Activated naive CD4-positive, alpha-beta T cell treated with anti-CD3 and anti-CD28 coated beads for 36 hours (primary cell): Measurements from ENCODE around the gene POLR3G. TPM values are rescaled to one million over a fixed set of nuclear protein-coding genes. Genes with fewer than 3 reads are reported as not detected.
A peak's percentile ranks its signal among the peaks of the same experiment; 100 is the strongest.

ENCODE experiments used
- CTCF ChIA-PET: fragments of 350-600 bp; sonication (Branson Sonifier 250); formaldehyde crosslinking; loops from one replicate; lab custom pipeline; 2021; ENCODE audit warnings: antibody characterized with exemption; lab: Charles Lee
- DNase-seq: peaks from one replicate; pipeline ENCODE4 v3.0.0-alpha.2; 2020
- H3K27ac Mint-ChIP-seq: one replicate; pipeline ENCODE4 v1.8.0; 2021; ENCODE audit warnings: mild to moderate bottlenecking, mixed read lengths
- H3K27me3 Mint-ChIP-seq: one replicate; pipeline ENCODE4 v1.8.0; 2021; ENCODE audit warnings: low read depth, mixed read lengths
- H3K36me3 Mint-ChIP-seq: one replicate; pipeline ENCODE4 v1.8.0; 2021; ENCODE audit warnings: low read depth, mixed read lengths
- H3K4me1 Mint-ChIP-seq: one replicate; pipeline ENCODE4 v1.8.0; 2021; ENCODE audit warnings: low read depth, mixed read lengths
- H3K4me3 Mint-ChIP-seq: one replicate; pipeline ENCODE4 v1.8.0; 2021; ENCODE audit warnings: mild to moderate bottlenecking, moderate library complexity, mixed read lengths
- H3K9me3 Mint-ChIP-seq: one replicate; pipeline ENCODE4 v1.8.0; 2021; ENCODE audit warnings: mixed read lengths
- intact Hi-C: fragments of 100-400 bp; cut with micrococcal nuclease; formaldehyde crosslinking; loops from one replicate; pipeline ENCODE4 v1.15.1; 2023
- total RNA-seq, 2 experiments: library from RNA; stranded (reverse); gene quantifications; one replicate each; pipeline ENCODE4 v1.2.3, GENCODE V29; 2021

POLR3G gene
- total RNA-seq, 2 experiments from 2014 or later, result 10.1 to 13.6 TPM

DNA sequence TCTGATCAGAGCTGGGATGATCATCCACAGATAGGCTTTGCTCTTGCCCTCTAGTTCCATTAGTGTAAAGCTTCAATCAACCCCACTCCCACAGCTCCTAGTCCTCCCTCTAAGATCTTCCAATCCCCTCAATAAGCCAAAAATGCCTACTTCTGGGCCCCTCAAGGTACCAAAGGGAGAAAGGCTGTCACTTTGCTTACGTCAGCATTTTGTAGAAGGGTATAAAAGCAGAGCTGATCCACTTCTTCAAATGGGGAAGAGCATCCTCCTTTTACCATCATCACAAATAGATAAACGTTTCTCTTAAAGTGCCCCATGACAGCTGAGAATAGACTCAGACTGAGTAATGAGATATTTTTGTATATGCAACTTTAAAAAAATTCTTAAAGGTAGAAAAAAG, 70.8 kb downstream of the POLR3G start:
- no peak for DNase-seq
- Mint-ChIP-seq H3K36me3 (no peaks in the 10 kb centered on the region), H3K4me3 (no peak overlapping the region), H3K9me3 (no peaks in the 10 kb centered on the region), H3K27me3 (peaks cover 26% of the 10 kb centered on the region), H3K27ac (no peak overlapping the region), H3K4me1 (no peaks in the 10 kb centered on the region)
- CTCF ChIA-PET, result no interaction called here
- intact Hi-C loops, result no loop called here

DNA sequence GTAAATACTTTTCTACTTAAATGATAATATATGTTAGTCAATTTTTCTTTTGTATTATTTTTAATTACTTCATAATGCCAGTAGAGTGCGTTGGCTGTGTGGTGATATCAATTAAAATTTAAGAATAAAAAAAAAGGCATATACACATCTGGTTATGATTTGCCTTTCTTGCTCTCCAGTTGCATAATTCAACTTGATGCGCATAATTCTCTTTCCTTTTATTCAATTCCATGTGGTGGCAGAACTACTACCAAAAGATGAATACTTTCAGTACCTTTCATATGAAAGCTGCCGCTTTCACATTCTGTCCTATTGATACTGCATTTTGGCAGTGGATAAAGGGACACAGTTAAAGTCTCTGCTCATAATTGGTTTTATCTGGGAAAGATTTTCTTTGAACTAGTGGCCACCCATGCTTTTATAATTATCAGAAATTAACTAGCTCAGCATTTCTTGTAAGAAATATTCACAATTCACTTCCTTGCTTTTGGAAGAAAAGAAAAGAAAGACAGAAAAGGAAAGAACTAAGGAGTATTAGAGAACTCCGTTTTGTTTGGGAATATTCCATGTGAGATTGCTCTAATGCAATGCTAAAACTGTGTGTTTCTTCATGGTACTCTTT, 71.7 kb downstream of the POLR3G start:
- no peak overlapping the region for H3K27ac Mint-ChIP-seq
- intact Hi-C loops, result no loop called here
- CTCF ChIA-PET, result no interaction called here
- no peak for DNase-seq
- H3K27me3 Mint-ChIP-seq, result peaks cover 27% of the 10 kb centered on the region
- H3K9me3 Mint-ChIP-seq, result no peaks in the 10 kb centered on the region
- no peaks in the 10 kb centered on the region for H3K36me3 Mint-ChIP-seq
- H3K4me1 Mint-ChIP-seq, result no peaks in the 10 kb centered on the region
- no peak overlapping the region for H3K4me3 Mint-ChIP-seq

- Mint-ChIP-seq H3K36me3 (no peaks in the 10 kb centered on the region), H3K27ac (no peak overlapping the region), H3K9me3 (no peaks in the 10 kb centered on the region), H3K4me1 (no peaks in the 10 kb centered on the region), H3K27me3 (peaks cover 30% of the 10 kb centered on the region), H3K4me3 (no peak overlapping the region)
- CTCF ChIA-PET, result no interaction called here
- DNase-seq, result no peak
- intact Hi-C loops, result no loop called here
Measured at GRCh38 chr5:90547072-90547536, 72.4 kb downstream of the POLR3G start.

GRCh38 chr5:90548069-90548593, 73.5 kb downstream of the POLR3G start:
- intact Hi-C loops, result no loop called here

DNA sequence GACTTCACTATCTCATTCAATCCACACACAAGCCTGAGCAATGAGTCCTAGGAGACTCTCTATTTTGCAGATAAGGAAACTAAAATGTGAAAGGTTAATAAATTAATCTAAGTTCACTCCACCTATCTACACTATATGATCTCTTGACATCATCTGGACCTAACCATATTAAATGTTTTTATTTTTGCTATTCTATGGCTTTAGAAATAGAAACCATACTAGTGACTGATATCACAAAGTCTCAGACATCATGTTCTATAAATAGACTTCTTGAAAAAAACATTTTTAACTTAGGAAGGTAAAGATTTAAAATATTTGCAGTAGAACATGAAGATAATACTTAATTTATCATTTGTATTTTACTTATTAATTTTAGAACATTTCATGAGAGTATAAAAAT, 74.6 kb downstream of the POLR3G start:
- Mint-ChIP-seq H3K4me3 (no peak overlapping the region), H3K27ac (no peak overlapping the region), H3K9me3 (no peaks in the 10 kb centered on the region), H3K4me1 (no peaks in the 10 kb centered on the region), H3K27me3 (peaks cover 35% of the 10 kb centered on the region), H3K36me3 (no peaks in the 10 kb centered on the region)
- CTCF ChIA-PET, result no interaction called here
- intact Hi-C loops, result no loop called here
- DNase-seq, result no peak

More at GRCh38 chr5:90548069-90548593, 73.5 kb downstream of the POLR3G start:
- CTCF ChIA-PET, result no interaction called here
- no peaks in the 10 kb centered on the region for H3K4me1 Mint-ChIP-seq
- no peak for DNase-seq
- H3K4me3 Mint-ChIP-seq, result no peak overlapping the region
- no peaks in the 10 kb centered on the region for H3K36me3 Mint-ChIP-seq
- H3K27ac Mint-ChIP-seq, result no peak overlapping the region
- no peaks in the 10 kb centered on the region for H3K9me3 Mint-ChIP-seq
- H3K27me3 Mint-ChIP-seq, result peaks cover 34% of the 10 kb centered on the region

- Mint-ChIP-seq H3K27me3 (peaks cover 38% of the 10 kb centered on the region), H3K9me3 (no peaks in the 10 kb centered on the region), H3K36me3 (no peaks in the 10 kb centered on the region), H3K4me1 (no peaks in the 10 kb centered on the region), H3K27ac (no peak overlapping the region), H3K4me3 (no peak overlapping the region)
- intact Hi-C loops, result no loop called here
- DNase-seq, result no peak
- CTCF ChIA-PET, result no interaction called here
Measured at GRCh38 chr5:90549729-90550275, 75.1 kb downstream of the POLR3G start.

DNA sequence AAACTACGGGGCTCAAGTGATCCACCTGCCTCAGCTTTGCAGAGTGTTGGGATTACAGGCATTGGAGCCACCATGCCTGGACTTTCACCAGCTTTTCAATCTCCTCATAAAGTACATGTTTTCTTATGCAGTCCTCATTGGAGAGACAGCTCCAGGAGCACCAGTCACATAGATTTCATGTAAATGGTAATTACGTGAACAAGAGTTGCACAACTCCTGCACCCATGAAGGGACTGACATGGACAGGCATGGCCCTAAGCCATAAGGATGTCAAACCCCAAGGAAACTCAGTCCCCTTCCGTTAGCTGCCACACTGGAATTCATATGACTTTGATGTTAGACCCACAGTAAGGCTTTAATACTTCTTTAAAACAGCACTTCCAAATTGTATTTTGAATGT, 76.3 kb downstream of the POLR3G start:
- Mint-ChIP-seq H3K27ac (no peak overlapping the region), H3K4me3 (no peak overlapping the region), H3K36me3 (no peaks in the 10 kb centered on the region), H3K4me1 (no peaks in the 10 kb centered on the region), H3K9me3 (no peaks in the 10 kb centered on the region), H3K27me3 (peaks cover 39% of the 10 kb centered on the region)
- intact Hi-C loops, result no loop called here
- CTCF ChIA-PET, result no interaction called here
- no peak for DNase-seq

DNA sequence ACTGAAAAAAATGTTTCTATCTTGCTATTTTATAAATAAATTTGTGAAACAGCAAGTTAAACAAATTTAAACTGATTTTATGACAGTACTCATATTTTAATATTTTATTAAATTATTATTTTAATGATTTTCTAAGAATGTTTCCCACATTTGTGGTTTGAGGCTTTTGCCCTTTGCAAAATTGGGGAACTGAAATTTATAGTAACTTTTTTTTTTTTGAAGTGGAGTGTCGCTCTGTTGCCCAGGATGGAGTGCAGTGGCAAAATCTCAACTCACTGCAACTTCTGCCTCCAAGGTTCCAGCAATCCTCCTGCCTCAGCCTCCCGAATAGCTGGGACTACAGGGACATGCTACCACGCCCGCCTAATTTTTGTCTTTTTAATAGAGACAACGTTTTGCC, 76.7 kb downstream of the POLR3G start:
- DNase-seq, result no peak
- Mint-ChIP-seq H3K27ac (no peak overlapping the region), H3K27me3 (peaks cover 40% of the 10 kb centered on the region), H3K9me3 (no peaks in the 10 kb centered on the region), H3K4me1 (no peaks in the 10 kb centered on the region), H3K4me3 (no peak overlapping the region), H3K36me3 (no peaks in the 10 kb centered on the region)
- intact Hi-C loops, result no loop called here
- CTCF ChIA-PET, result no interaction called here

GRCh38 chr5:90553711-90554110, 79.0 kb downstream of the POLR3G start:
- H3K36me3 Mint-ChIP-seq, result no peaks in the 10 kb centered on the region
- peaks cover 6% of the 10 kb centered on the region for H3K4me1 Mint-ChIP-seq
- no peak overlapping the region for H3K27ac Mint-ChIP-seq
- no peaks in the 10 kb centered on the region for H3K9me3 Mint-ChIP-seq
- peaks cover 52% of the 10 kb centered on the region for H3K27me3 Mint-ChIP-seq
- no peak for DNase-seq
- no peak overlapping the region for H3K4me3 Mint-ChIP-seq
- CTCF ChIA-PET, result interaction anchor here (1.6 kb wide), 1 partner anchor 10 kb away, joined by 3 read pairs; no protein-coding TSS in a partner anchor
- intact Hi-C loops, result no loop called here

- intact Hi-C loops, result no loop called here
- Mint-ChIP-seq H3K4me1 (peaks cover 9% of the 10 kb centered on the region), H3K27me3 (peaks cover 55% of the 10 kb centered on the region), H3K27ac (no peak overlapping the region), H3K9me3 (no peaks in the 10 kb centered on the region), H3K36me3 (no peaks in the 10 kb centered on the region), H3K4me3 (no peak overlapping the region)
- no peak for DNase-seq
- CTCF ChIA-PET, result interaction anchor here (1.6 kb wide), 1 partner anchor 9 kb away, joined by 3 read pairs; no protein-coding TSS in a partner anchor
Measured at GRCh38 chr5:90554358-90555006, 79.8 kb downstream of the POLR3G start.

- Mint-ChIP-seq H3K27me3 (peaks cover 61% of the 10 kb centered on the region), H3K9me3 (no peaks in the 10 kb centered on the region), H3K27ac (no peak overlapping the region), H3K36me3 (no peaks in the 10 kb centered on the region), H3K4me1 (peaks cover 9% of the 10 kb centered on the region), H3K4me3 (no peak overlapping the region)
- CTCF ChIA-PET, result no interaction called here
- intact Hi-C loops, result no loop called here
- DNase-seq, result no peak
Measured at GRCh38 chr5:90555666-90556065, 81.0 kb downstream of the POLR3G start.

DNA sequence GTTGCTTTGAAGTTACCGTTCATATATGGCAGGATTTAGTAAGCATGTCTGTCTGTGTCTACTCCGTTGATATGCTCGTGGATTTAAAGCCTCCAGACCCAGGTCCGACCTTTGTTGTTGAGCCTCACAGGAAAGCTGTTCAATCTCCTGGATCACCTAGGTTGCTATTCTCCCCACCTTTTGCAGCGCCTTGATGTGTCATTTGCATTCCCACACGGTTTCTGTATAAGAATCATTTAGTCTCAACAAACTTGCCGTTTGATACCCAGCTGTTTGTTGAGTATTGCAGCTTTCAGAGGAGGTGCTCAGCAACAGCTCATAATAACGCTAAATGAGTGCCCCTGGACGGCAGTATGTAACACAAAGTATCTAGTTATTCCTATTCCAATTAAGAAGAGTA, 82.7 kb downstream of the POLR3G start:
- no peak for DNase-seq
- peaks cover 60% of the 10 kb centered on the region for H3K27me3 Mint-ChIP-seq
- H3K27ac Mint-ChIP-seq, result no peak overlapping the region
- H3K36me3 Mint-ChIP-seq, result no peaks in the 10 kb centered on the region
- H3K4me3 Mint-ChIP-seq, result no peak overlapping the region
- no peaks in the 10 kb centered on the region for H3K9me3 Mint-ChIP-seq
- H3K4me1 Mint-ChIP-seq, result peaks cover 9% of the 10 kb centered on the region
- intact Hi-C loops, result no loop called here
- CTCF ChIA-PET, result no interaction called here

DNA sequence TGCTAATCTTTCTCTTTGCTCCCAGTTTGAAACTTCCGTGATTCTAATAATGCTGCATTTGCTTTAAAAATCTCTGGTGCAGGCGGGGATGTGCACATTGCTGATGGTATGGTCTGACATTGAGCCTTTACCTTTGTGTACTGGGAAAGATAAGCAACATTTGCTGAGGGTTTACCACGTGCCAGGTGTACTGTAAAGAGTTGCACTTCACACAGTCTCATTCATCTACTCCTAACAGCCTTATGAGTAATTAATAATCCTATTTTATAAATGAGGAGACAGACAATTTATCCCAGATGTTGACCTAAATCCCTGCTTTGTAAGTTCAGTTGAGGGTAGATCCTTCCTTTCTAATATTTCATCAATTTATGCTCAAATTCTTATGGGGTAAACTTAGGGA, 83.2 kb downstream of the POLR3G start:
- CTCF ChIA-PET, result no interaction called here
- H3K36me3 Mint-ChIP-seq, result no peaks in the 10 kb centered on the region
- intact Hi-C loops, result no loop called here
- H3K4me3 Mint-ChIP-seq, result peak overlapping the region; percentile 50
- no peak for DNase-seq
- H3K27ac Mint-ChIP-seq, result no peak overlapping the region
- no peaks in the 10 kb centered on the region for H3K9me3 Mint-ChIP-seq
- peaks cover 9% of the 10 kb centered on the region for H3K4me1 Mint-ChIP-seq
- peaks cover 56% of the 10 kb centered on the region for H3K27me3 Mint-ChIP-seq
